SK-N-SH treated with all-trans-retinoic acid at 6 μM for 48 hours (cell line): ENCODE results near the gene ORAI3.

Experiments
- BACH2 ChIP-seq: fragments of 250-450 bp; sonication (Bioruptor Pico); IDR thresholded peaks from 2 replicates; pipeline ENCODE4 v1.9.0; 2021; ENCODE audit warnings: mild to moderate bottlenecking, borderline replicate concordance
- CREB5 ChIP-seq: fragments of 250-450 bp; sonication (Bioruptor Pico); IDR thresholded peaks from 2 replicates; pipeline ENCODE4 v1.5.1; 2020; ENCODE audit warnings: low read depth, mild to moderate bottlenecking, moderate library complexity
- CSRNP3 ChIP-seq: fragments of 250-450 bp; sonication (Bioruptor Pico); IDR thresholded peaks from 2 replicates; pipeline ENCODE4 v1.5.1; 2021; ENCODE audit warnings: mild to moderate bottlenecking, moderate library complexity
- PPARA ChIP-seq: fragments of 250-450 bp; sonication (Bioruptor Pico); IDR thresholded peaks from 2 replicates; pipeline ENCODE4 v1.5.0; 2020; ENCODE audit warnings: mild to moderate bottlenecking, borderline replicate concordance
- SNAI2 ChIP-seq: fragments of 250-450 bp; sonication (Bioruptor Pico); IDR thresholded peaks from 2 replicates; pipeline ENCODE4 v1.5.0; 2020; ENCODE audit warnings: mild to moderate bottlenecking, moderate library complexity
- ZNF70 ChIP-seq: fragments of 450-650 bp; formaldehyde crosslinking; IDR thresholded peaks from 2 replicates; pipeline ENCODE4 v1.5.0; 2020; ENCODE audit warnings: mild to moderate bottlenecking, moderate library complexity

GRCh38 chr16:30992276-30992780 lies 43.5 kb downstream of the ORAI3 start:
- TF ChIP-seq BACH2 (CRISPR knock-in tag) = no peak
- no peak for TF ChIP-seq CREB5
- TF ChIP-seq SNAI2 (CRISPR knock-in tag) = no peak
- TF ChIP-seq CSRNP3 (CRISPR knock-in tag) = no peak
- TF ChIP-seq PPARA = no peak
- no peak for TF ChIP-seq ZNF70
